ENCODE measurements around the gene TYRP1.

Gene TYRP1

GRCh38 chr9:12696931-12697622 lies 3.9 kb downstream of the TYRP1 start:
- no peak for DNase-seq (ENCODE audit: low spot score)

- DNase-seq (ENCODE audit: low spot score), result no peak
Observed at GRCh38 chr9:12697719-12698118, 4.5 kb downstream of the TYRP1 start.

GRCh38 chr9:12698266-12698665 lies 5.1 kb downstream of the TYRP1 start:
- DNase-seq (ENCODE audit: low spot score), result no peak

GRCh38 chr9:12698986-12699385 lies 5.8 kb downstream of the TYRP1 start:
- no peak for DNase-seq (ENCODE audit: low spot score)

GRCh38 chr9:12699529-12699928 lies 6.3 kb downstream of the TYRP1 start:
- DNase-seq (ENCODE audit: low spot score), result no peak

- no peak for DNase-seq (ENCODE audit: low spot score)
Observed at GRCh38 chr9:12701126-12701525, 7.9 kb downstream of the TYRP1 start.

- DNase-seq (ENCODE audit: low spot score), result no peak
Observed at GRCh38 chr9:12702160-12702758, 9.1 kb downstream of the TYRP1 start.

- DNase-seq (ENCODE audit: low spot score), result no peak
Observed at GRCh38 chr9:12703996-12704395, 10.8 kb downstream of the TYRP1 start.

GRCh38 chr9:12705738-12706391 lies 12.7 kb downstream of the TYRP1 start:
- no peak for DNase-seq (ENCODE audit: low spot score)

GRCh38 chr9:12708562-12709298 lies 15.5 kb downstream of the TYRP1 start:
- no peak for DNase-seq (ENCODE audit: low spot score)

GRCh38 chr9:12712532-12712931 lies 19.3 kb downstream of the TYRP1 start:
- DNase-seq (ENCODE audit: low spot score), result no peak

GRCh38 chr9:12715268-12715667 lies 22.1 kb downstream of the TYRP1 start:
- DNase-seq (ENCODE audit: low spot score), result no peak

- DNase-seq (ENCODE audit: low spot score), result no peak
Observed at GRCh38 chr9:12716823-12717600, 23.8 kb downstream of the TYRP1 start.

GRCh38 chr9:12717907-12718306 lies 24.7 kb downstream of the TYRP1 start:
- no peak for DNase-seq (ENCODE audit: low spot score)

GRCh38 chr9:12718482-12719026 lies 25.4 kb downstream of the TYRP1 start:
- no peak for DNase-seq (ENCODE audit: low spot score)

- DNase-seq (ENCODE audit: low spot score), result peak; percentile 4
Observed at GRCh38 chr9:12719431-12719830, 26.2 kb downstream of the TYRP1 start.

GRCh38 chr9:12720551-12720950 lies 27.4 kb downstream of the TYRP1 start:
- DNase-seq (ENCODE audit: low spot score), result no peak

- no peak for DNase-seq (ENCODE audit: low spot score)
Observed at GRCh38 chr9:12722131-12722530, 28.9 kb downstream of the TYRP1 start.

- DNase-seq (ENCODE audit: low spot score), result no peak
Observed at GRCh38 chr9:12723409-12724028, 30.3 kb downstream of the TYRP1 start.

- DNase-seq (ENCODE audit: low spot score), result no peak
Observed at GRCh38 chr9:12726795-12727194, 33.6 kb downstream of the TYRP1 start.

- no peak for DNase-seq (ENCODE audit: low spot score)
Observed at GRCh38 chr9:12730198-12730597, 37.0 kb downstream of the TYRP1 start.

All from HuH-7 (cell line).